Activated CD8-positive, alpha-beta memory T cell treated with anti-CD3 and anti-CD28 coated beads for 36 hours (primary cell): ENCODE results near the gene NLRP12. TPM values are rescaled to one million over a fixed set of nuclear protein-coding genes. Genes with fewer than 3 reads are reported as not detected.
"Not testable (repeated sequence)": the region's sequence is repeated elsewhere in the genome, so short reads cannot be mapped to it uniquely, and the experiment has no call there.

Experiments used
- CTCF ChIA-PET: fragments of 350-600 bp; sonication (Branson Sonifier 250); formaldehyde crosslinking; loops from one replicate; lab custom pipeline; 2021; ENCODE audit warnings: antibody characterized with exemption; lab: Charles Lee
- POLR2A ChIA-PET: fragments of 350-600 bp; sonication (Branson Sonifier 250); formaldehyde crosslinking; loops from one replicate; lab custom pipeline; 2021; ENCODE audit warnings: antibody characterized with exemption; lab: Charles Lee
- total RNA-seq, 2 experiments: library from RNA; stranded (reverse); gene quantifications; one replicate each; pipeline ENCODE4 v1.2.3, GENCODE V29; 2021

NLRP12 gene
- not detected for total RNA-seq

GRCh38 chr19:53824134-53824611, at the start of gene NLRP12:
Gene NLRP12, minus strand, starts transcription at chr19:53824314. Its CDS starts 140 bp downstream, at chr19:53824174.
- ChIA-PET CTCF (no interaction called here), POLR2A (interaction anchor here (0.5 kb wide), 1 partner anchor 626 kb away, joined by 4 read pairs; no protein-coding TSS in a partner anchor)

DNA sequence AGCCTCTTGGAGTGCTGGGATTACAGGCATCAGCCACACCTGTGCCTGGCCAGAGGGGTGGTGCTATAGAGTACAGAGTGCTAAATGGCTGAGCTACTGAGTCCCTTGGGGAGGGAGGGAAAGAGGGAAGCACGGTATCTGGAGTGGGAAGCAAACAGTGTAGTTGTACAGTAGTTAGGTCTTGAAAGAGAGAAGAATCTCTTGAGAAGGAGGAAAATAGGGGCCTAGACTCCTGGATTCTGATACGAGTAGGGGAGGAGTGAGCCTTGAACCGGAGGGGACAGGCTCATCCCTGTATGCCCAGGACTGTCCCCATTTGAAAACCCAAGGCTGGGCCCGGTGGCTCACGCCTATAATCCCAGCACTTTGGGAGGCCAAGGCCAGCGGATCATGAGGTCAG, 48.6 kb upstream of the NLRP12 start:
- POLR2A ChIA-PET = no interaction called here
- CTCF ChIA-PET = interaction anchor here (2.3 kb wide), 1 partner anchor 9 kb away, joined by 6 read pairs; the partner anchor contains the start of gene PRKCG

DNA sequence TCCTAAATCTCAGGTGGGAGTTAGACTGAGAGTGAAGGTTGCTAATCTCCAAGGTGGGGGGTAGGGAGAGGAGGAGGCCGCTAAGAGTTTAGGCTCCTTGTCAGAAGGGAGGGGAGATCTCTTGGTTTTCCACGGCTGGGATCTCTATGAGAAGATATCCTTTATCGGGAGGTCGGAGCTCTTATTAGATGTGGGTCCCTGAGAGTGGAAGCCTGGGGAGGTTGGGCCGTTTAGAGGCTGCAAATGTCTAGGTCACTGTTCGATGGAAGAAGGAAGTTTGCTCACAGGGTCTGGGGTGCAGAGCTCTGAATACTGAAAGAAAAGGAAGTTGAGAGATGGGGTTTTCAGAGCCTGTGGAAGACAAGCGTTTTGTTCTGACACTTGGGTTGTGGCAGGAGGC, 47.3 kb upstream of the NLRP12 start:
- ChIA-PET CTCF (interaction anchor here (1.7 to 2.3 kb wide), 2 partner anchors 11 to 224 kb away, joined by 5 to 6 read pairs; partner anchors contain the start of gene PRKCG), POLR2A (interaction anchor here (0.5 kb wide), 1 partner anchor 13 kb away, joined by 3 read pairs; no protein-coding TSS in a partner anchor)

GRCh38 chr19:53870485-53870844, 46.4 kb upstream of the NLRP12 start:
- POLR2A ChIA-PET = no interaction called here
- CTCF ChIA-PET = interaction anchor here (1.7 to 2.3 kb wide), 2 partner anchors 12 to 225 kb away, joined by 5 to 6 read pairs; partner anchors contain the start of gene PRKCG

GRCh38 chr19:53869805-53870484, 45.8 kb upstream of the NLRP12 start:
- CTCF ChIA-PET, POLR2A ChIA-PET: not testable (repeated sequence)

DNA sequence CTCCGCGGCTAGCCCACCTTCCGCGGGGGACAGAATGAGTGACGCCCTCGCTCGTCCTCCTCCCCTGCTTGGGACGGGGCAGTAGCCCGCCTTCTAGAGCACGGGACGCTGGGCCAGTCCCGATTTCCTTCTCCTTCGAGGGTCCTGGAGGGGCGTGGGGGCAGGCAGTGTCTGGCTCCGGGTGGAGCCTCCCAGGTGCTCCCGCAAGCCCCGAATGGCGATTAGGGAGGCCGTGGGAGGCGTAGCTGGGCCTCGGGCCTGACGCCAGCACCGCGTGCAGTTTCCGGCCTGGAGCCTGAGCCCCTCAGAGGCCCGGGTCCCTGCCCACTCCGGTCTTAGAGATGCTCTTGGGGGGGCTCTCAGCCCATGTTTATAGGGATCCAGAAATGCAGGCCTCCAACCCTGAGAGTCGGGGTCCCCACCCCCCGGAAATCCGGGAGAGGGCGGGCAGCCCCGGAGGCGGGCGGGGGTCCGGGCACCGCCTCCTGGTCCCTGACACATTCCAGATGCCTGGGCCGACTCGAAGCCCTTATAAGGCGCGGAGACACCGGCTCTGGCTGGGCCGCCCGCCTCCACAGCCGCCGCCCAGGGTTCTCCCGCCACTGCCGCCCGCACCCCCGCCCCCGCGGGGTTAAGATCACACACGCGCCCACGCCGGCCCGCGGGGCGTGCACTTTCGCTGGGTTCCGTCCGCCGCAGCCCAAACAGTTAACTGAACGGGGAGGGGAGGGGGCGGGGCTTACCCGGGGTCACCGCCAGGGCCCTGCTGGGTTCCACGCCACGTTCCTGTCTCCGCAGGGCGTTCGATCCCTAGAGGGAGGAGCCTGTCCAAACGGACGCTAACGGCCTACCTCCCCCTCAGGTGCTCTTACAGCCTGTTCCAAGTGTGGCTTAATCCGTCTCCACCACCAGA, 45.0 kb upstream of the NLRP12 start:
- CTCF ChIA-PET = interaction anchor here (0.6 kb wide), 1 partner anchor 18 kb away, joined by 3 read pairs; no protein-coding TSS in a partner anchor
- POLR2A ChIA-PET = interaction anchor here (0.6 to 1.2 kb wide), 2 partner anchors 8 to 503 kb away, joined by 3 to 7 read pairs; no protein-coding TSS in a partner anchor

DNA sequence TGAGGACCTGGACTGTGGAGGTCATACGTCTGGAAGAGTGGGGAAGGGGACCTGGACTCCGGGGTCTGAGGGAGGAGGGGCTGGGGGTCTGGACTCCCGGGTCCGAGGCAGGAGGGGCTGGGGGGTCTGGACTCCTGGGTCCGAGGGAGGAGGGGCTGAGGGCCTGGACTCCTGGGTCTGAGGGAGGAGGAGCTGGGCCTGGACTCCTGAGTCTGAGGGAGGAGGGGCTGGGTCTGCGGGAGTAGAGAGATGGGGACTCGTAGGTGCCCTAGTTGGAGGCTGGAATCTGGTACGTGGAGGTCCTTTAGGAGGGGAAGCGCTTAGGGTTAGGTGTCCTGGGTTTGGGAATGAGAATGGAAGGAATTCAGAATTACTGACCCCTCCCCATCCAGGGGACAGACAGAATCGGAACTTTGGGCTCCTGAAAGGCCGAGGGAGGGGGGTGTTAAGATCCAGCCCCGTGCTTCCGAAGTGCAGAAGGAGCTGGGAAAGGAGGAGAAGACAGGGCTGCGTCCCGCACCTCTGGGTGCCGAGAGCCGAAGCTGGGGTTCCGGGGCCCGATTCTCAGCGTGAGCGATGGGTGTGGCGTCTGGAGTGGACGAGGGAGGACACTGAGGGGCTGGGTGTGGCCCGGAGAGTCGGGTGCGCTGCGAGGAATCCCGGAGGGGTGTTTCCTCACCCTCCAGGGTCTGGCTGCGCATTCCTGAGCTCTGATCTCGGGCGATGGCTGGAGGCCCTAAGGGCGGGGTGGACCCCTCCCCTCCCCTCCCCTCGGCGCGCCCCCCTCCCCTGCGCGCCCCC, 44.2 kb upstream of the NLRP12 start:
- CTCF ChIA-PET = interaction anchor here (0.6 to 1.5 kb wide), 4 partner anchors 17 to 156 kb away, joined by 3 to 5 read pairs (median 4); no protein-coding TSS in a partner anchor

GRCh38 chr19:53867225-53868090, 43.3 kb upstream of the NLRP12 start, which contains the start of gene MYADM:
Gene MYADM, plus strand, starts transcription at chr19:53867883. Its CDS starts 5,647 bp downstream, at chr19:53873530.
- CTCF ChIA-PET = interaction anchor here (0.7 to 2.2 kb wide), 5 partner anchors 10 to 157 kb away, joined by 3 to 11 read pairs (median 4); no protein-coding TSS in a partner anchor
- POLR2A ChIA-PET = interaction anchor here (1.1 to 1.2 kb wide), 2 partner anchors 12 to 113 kb away, joined by 4 read pairs; no protein-coding TSS in a partner anchor

More for the DNA sequence above, 44.2 kb upstream of the NLRP12 start:
- POLR2A ChIA-PET = interaction anchor here (0.6 to 1.2 kb wide), 3 partner anchors 9 to 504 kb away, joined by 3 to 7 read pairs (median 4); no protein-coding TSS in a partner anchor

- ChIA-PET POLR2A (interaction anchor here (0.8 to 1.1 kb wide), 2 partner anchors 8 to 113 kb away, joined by 3 to 4 read pairs; no protein-coding TSS in a partner anchor), CTCF (interaction anchor here (0.7 to 2.2 kb wide), 5 partner anchors 10 to 157 kb away, joined by 3 to 11 read pairs (median 4); no protein-coding TSS in a partner anchor)
These were observed 42.7 kb upstream of the NLRP12 start for GRCh38 chr19:53866865-53867224.

DNA sequence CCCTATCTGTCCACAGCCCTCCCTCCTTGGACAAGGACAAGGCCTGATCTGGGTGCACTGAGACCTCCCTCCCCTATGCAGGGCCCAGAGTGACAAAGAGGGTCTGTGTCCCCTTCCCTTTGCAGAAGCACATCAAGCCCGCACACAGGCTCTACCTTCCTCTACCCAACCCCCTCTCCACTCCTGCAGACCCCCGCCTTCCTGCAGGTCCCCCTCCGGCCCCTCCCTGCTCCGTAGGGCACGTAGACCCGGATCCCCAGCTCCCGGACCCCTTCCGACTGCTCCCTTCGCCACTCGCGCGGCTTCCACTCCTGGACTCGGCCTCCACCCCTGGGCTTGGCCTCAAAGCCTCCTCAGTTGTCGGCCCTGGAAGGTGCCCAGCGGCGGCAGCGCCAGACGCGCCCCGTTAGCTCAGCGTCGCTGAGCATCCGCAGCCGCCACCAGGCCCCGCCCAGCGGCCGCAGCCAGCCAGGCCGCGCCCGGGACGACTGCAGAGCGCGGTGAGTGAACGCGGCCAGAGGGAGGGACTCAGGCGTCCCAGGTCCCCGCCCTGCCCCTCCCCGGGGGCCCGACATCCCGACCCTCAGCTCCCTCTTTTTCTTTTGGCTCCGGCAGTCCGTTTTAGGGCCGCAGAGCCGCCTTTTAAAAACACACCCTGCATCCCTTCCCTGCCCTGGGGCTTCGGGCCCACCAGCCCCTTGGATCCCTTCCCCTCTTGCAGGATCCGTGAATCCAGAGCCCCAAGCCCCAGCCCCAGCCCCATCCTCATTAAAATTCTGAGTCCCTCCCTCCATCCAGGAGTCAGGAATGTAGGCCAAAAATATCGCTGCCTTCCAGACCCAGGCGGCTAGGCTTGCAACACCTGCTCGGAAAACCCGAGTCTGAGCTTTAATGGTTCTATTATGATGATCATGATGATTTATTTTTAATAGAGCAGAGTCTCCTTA, 42.1 kb upstream of the NLRP12 start:
- ChIA-PET POLR2A (interaction anchor here (0.6 to 1.1 kb wide), 3 partner anchors 9 to 1024 kb away, joined by 3 to 4 read pairs (median 3); no protein-coding TSS in a partner anchor), CTCF (interaction anchor here (0.6 to 2.2 kb wide), 5 partner anchors 13 to 158 kb away, joined by 3 to 11 read pairs (median 4); partner anchors contain the start of gene PRKCG)

DNA sequence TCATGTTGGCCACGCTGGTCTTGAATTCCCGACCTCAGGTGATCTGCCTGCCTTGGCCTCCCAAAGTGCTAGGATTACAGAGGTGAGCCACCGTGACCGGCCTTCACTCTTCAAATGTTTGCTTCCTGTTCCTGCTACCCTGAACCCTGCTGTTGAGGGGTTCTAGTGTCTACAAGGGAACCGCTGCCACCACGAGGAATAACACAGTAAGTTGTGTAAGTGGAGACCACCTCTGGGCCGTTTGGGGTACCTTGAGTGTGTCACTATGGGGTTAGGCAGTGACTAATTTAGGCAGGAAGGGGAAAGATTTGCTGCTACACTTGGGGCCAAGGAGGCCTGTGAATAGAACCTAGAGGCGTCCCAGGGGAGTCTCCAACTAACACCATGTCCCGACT, 41.4 kb upstream of the NLRP12 start:
- POLR2A ChIA-PET = no interaction called here
- CTCF ChIA-PET = interaction anchor here (1.0 to 2.2 kb wide), 3 partner anchors 12 to 73 kb away, joined by 4 to 11 read pairs (median 10); partner anchors contain the start of gene PRKCG

DNA sequence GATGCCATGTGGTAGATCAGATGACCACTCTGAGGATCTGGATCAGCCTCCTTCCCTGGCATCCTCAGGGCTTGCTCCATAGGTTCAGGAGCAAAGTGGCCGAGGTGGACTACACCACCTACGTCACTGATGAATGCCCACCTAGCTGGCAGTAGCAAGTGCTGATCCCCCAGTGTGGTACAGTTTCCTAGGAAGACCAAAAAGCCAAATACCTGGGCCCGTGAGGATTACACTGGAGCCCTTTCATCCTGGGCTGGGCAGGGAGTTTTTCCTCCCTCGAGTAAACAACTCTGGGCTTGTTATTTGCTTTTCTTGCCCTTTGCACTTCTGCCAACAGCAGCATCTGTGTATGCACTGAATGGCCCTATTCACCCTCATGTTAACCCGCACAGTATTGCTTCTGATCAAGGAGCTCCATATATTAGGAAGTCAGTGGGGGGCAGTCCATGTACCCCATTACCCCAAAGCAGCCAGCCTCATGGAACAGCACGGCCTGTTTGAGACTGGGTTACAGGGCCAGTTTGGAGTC, 40.3 kb upstream of the NLRP12 start:
- POLR2A ChIA-PET = no interaction called here
- CTCF ChIA-PET = no interaction called here

DNA sequence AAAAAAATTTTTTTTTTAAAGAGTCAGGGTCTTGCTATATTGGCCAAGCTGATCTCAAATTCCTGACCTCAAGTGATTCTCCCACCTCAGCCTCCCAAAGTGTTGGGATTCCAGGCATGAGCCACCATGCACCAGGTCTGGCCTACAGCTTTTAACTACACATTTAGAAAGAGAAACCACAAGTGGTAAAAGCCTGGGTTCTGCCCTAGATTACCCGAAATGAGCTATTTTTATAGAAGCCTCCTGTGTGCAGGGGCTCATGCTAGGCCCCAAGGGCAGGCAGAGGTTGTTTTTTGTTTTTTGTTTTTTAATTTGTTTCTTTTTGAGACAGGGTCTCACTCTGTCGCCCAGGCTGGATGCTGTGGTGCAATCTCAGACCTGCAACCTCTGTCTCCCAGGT, 29.6 kb upstream of the NLRP12 start:
- CTCF ChIA-PET = interaction anchor here (0.7 to 1.6 kb wide), 6 partner anchors 10 to 176 kb away, joined by 3 to 11 read pairs (median 4); partner anchors contain the start of gene MYADM
- POLR2A ChIA-PET = interaction anchor here (0.5 to 0.6 kb wide), 2 partner anchors 164 to 279 kb away, joined by 3 read pairs; no protein-coding TSS in a partner anchor

- ChIA-PET POLR2A (no interaction called here), CTCF (interaction anchor here (1.2 kb wide), 1 partner anchor 174 kb away, joined by 3 read pairs; no protein-coding TSS in a partner anchor)
These were observed 25.1 kb upstream of the NLRP12 start for GRCh38 chr19:53849237-53849676.

DNA sequence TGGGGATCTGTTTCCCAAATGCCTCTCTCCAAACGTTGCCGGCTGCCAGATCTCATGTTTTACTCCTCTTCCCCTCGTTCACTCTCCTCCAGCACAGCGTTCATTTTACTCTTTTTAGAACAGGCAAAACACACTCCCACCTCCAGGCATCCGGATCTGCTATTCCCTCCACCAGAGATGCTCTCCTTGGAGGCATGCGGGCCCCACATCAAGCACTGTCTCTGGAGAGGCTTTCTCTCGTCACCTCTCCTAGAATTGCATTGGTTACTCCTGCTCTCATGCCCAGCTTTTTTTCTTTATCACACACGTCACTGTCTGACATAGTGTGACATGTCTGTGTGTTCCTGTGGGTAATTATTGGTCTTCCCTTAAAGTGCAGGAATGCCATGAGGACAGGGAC, 23.4 kb upstream of the NLRP12 start:
- POLR2A ChIA-PET = no interaction called here
- CTCF ChIA-PET = interaction anchor here (0.7 kb wide), 1 partner anchor 203 kb away, joined by 3 read pairs; no protein-coding TSS in a partner anchor
